ENCODE results near the gene CRY2. TPM values are rescaled to one million over a fixed set of nuclear protein-coding genes. Genes with fewer than 3 reads are reported as not detected.

Gene CRY2
- total and polyA plus RNA-seq, 2 of the 8 experiments (the other 6 are each of a cell fraction or from before 2014, with no cell fraction given) = 8.0 to 9.4 TPM

DNA sequence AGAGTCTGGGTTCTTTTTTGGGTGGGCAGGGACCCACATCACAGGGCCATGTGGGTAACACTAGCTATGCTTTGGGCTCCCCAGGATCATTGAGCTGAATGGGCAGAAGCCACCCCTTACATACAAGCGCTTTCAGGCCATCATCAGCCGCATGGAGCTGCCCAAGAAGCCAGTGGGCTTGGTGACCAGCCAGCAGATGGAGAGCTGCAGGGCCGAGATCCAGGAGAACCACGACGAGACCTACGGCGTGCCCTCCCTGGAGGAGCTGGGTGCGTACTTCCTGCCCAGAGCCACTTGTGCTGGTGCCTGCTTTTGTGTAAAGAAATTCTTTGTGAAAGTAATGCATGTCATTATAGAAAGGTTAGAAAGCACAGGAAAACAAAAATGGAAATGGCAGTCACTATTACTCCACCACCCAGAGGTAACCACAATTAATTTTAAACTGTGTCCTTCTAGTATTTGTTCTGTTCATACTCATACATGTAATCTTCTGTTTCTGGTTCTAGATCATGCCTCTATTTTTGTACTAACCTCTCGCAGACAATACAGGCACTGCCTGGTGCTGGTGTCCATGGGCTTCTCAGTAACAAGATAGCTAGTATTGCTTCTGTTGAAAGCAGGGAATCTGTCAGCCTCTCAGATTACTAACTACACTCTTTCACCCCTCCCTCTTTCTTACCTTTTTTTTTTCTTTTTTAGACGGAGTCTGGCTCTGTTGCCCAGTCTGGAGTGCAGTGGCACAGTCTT, 13.7 kb downstream of the CRY2 start:
- DNase-seq (ENCODE audit: low read depth in 1 of 2, low spot score in 2 of 2) = no peak
- Histone ChIP-seq H3K23ac (ENCODE audit: insufficient read length) (no peak overlapping the region), H2BK20ac (ENCODE audit: low read length) (no peak overlapping the region), H2BK5ac (ENCODE audit: low read depth, low read length) (no peak overlapping the region), H3K4me3 (ENCODE audit: extremely low read depth in 1 of 4, insufficient read depth in 2 of 4, low read depth in 3 of 4, low read length in 4 of 4) (no peak overlapping the region), H4K8ac (ENCODE audit: extremely low read depth, insufficient read depth, low read length) (no peak overlapping the region), H3K56ac (replicated peaks; ENCODE audit: insufficient read length, low read depth, low read length) (no peak overlapping the region), H2BK12ac (ENCODE audit: low read depth, low read length) (no peak overlapping the region), H3K27me3 (replicated peaks in 1 of 4; ENCODE audit: control insufficient read depth in 3 of 4, extremely low read depth in 1 of 4, insufficient read depth in 3 of 4, low read length in 3 of 4) (no peaks in the 10 kb centered on the region), H2AK5ac (ENCODE audit: low read depth, low read length) (no peak overlapping the region), H3K18ac (ENCODE audit: extremely low read depth, low read length) (no peak overlapping the region), H3K9me3 (ENCODE audit: insufficient read depth in 2 of 2, low read depth in 1 of 2, low read length in 1 of 2) (no peaks in the 10 kb centered on the region), H3K9ac (replicated peaks in 1 of 4; ENCODE audit: extremely low read depth in 1 of 4, low read depth in 3 of 4, low read length in 3 of 4) (no peak overlapping the region), H3K4me2 (ENCODE audit: insufficient read depth in 1 of 2, low read depth in 2 of 2, low read length in 2 of 2) (no peak overlapping the region), H2BK15ac (ENCODE audit: low read length) (no peak overlapping the region), H3K79me1 (ENCODE audit: low read depth, low read length) (no peaks in the 10 kb centered on the region; the same call in 1 of the 2 replicates), H3K79me2 (ENCODE audit: control insufficient read depth in 1 of 2, insufficient read depth in 2 of 2, low read length in 2 of 2) (no peaks in the 10 kb centered on the region), H4K91ac (replicated peaks; ENCODE audit: insufficient read length, low read length) (no peak overlapping the region), H4K20me1 (replicated peaks in 1 of 2; ENCODE audit: control insufficient read depth in 1 of 2, insufficient read depth in 2 of 2, low read length in 2 of 2) (no peaks in the 10 kb centered on the region), H4K5ac (ENCODE audit: insufficient read length, low read depth, low read length) (no peak overlapping the region), H2AFZ (ENCODE audit: low read length) (no peak overlapping the region), H3K4me1 (replicated peaks in 1 of 4; ENCODE audit: control insufficient read depth in 3 of 4, insufficient read depth in 4 of 4, low read length in 3 of 4) (peaks cover 6 to 18% (median 13%) of the 10 kb centered on the region in 4 experiments; a peak in 5 of 7 replicates), H3K27ac (ENCODE audit: low read depth, low read length) (no peak overlapping the region), H3K14ac (ENCODE audit: insufficient read length) (no peak overlapping the region), H2BK120ac (replicated peaks; ENCODE audit: low read depth, low read length) (no peak overlapping the region), H3K23me2 (ENCODE audit: low read depth, low read length) (no peaks in the 10 kb centered on the region), H3K4ac (replicated peaks; ENCODE audit: insufficient read length, low read depth, low read length) (no peak overlapping the region), H3K36me3 (ENCODE audit: control insufficient read depth in 2 of 4, insufficient read depth in 4 of 4, low read length in 3 of 4) (peaks cover 3 to 27% (median 9%) of the 10 kb centered on the region in 4 experiments; a peak in 5 of 8 replicates)
- ChIA-PET CTCF (ENCODE audit: partially characterized antibody) (interaction anchor here (0.6 to 8.6 kb wide), 8 partner anchors 11 to 509 kb away, joined by 3 to 90 read pairs (median 4); no protein-coding TSS in a partner anchor), POLR2A (ENCODE audit: partially characterized antibody) (interaction anchor here (1.0 to 4.7 kb wide), 2 partner anchors 13 to 23 kb away, joined by 3 to 17 read pairs; partner anchors contain the start of gene CRY2)
- FAIRE-seq = no peak
- 93% methylated on average over 10 of the region's 10 CpGs; no CpG with 5 or more reads in 1 of the 2 experiments for WGBS, 2 experiments (ENCODE audit: extremely low coverage in 1 of 2, insufficient coverage in 1 of 2, insufficient read length in 1 of 2, insufficient replicate concordance in 2 of 2, low coverage in 1 of 2, low lambda C conversion rate in 2 of 2, missing lambda C conversion rate in 1 of 2)
- TF ChIP-seq, protein P1, sequence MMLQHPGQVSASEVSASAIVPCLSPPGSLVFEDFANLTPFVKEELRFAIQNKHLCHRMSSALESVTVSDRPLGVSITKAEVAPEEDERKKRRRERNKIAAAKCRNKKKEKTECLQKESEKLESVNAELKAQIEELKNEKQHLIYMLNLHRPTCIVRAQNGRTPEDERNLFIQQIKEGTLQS (IDR thresholded peaks at IDR 0.05; ENCODE audit: insufficient read depth, low read depth, low read length) = no peak
- no peak for TF ChIP-seq SIRT6 (IDR thresholded peaks at IDR 0.05; ENCODE audit: low read length)
- no peak for TF ChIP-seq CHD2 (IDR thresholded peaks at IDR 0.05; ENCODE audit: low read length)
- no peak for TF ChIP-seq CHD1 (IDR thresholded peaks at IDR 0.05; ENCODE audit: low read depth, low read length)
- no peak for TF ChIP-seq CEBPB (IDR thresholded peaks at IDR 0.05; ENCODE audit: low read depth, low read length)
- no peak for TF ChIP-seq SP4 (IDR thresholded peaks at IDR 0.05; ENCODE audit: low read length)
- TF ChIP-seq SAP30 (IDR thresholded peaks at IDR 0.05; ENCODE audit: insufficient read depth, insufficient replicate concordance, low read length) = no peak
- no peak for TF ChIP-seq TBP (IDR thresholded peaks at IDR 0.05; ENCODE audit: low read depth, low read length)
- TF ChIP-seq MAFK (IDR thresholded peaks at IDR 0.05; ENCODE audit: low read depth, low read length) = no peak
- TF ChIP-seq CTBP2 (IDR thresholded peaks at IDR 0.05; ENCODE audit: borderline replicate concordance, insufficient read depth, insufficient read length, low read length) = no peak
- TF ChIP-seq, protein P2, sequence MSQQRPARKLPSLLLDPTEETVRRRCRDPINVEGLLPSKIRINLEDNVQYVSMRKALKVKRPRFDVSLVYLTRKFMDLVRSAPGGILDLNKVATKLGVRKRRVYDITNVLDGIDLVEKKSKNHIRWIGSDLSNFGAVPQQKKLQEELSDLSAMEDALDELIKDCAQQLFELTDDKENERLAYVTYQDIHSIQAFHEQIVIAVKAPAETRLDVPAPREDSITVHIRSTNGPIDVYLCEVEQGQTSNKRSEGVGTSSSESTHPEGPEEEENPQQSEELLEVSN (IDR thresholded peaks at IDR 0.05) = no peak
- TF ChIP-seq CBX8 (IDR thresholded peaks at IDR 0.05; ENCODE audit: borderline replicate concordance, low read depth, low read length) = no peak

Data from H1 (cell line).